ENCODE data around the gene POMGNT2. TPM values are rescaled to one million over a fixed set of nuclear protein-coding genes. Genes with fewer than 3 reads are reported as not detected.

POMGNT2 gene
- total RNA-seq, result 7.8 and 10.2 TPM in 2 replicates

DNA sequence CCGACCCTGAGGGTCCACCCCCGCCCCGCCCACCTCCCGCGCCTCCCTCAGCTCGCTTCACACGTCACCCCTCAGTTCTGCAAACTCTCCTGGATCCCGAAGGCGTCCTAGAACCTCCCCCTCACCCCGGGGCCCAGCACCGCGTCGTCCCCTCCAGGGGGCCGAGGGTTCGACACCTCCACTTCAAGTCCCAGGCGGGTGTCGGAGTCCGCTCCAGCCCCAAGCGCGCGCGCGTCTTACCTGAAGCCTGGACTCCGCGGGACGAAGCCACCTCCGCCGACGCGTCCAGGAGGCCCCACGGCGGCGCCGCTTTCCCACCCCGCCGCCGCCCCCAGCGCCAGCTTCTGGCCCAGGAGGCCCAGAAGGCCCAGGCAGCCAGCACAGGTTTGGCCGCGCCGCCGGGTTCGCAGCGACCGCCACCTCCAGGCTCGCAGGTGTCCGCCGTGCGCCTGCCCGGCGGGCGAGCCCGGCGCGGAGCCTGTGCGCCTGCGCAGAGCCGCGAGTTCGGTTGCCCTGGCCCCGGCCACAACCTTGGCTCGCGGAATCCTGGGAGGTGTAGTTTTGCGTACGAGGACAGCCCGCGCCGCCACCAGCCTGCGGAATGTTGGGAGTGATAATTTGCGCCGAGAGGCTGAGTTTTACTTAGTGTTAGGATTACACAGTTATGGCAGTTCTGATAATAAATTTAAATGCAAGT lies at the start of gene POMGNT2:
POMGNT2 (minus strand) TSS at position 484 of the 697 bp plus-strand sequence. CDS start 24,648 bp downstream, outside the sequence.

Other genes with a start within 250 kb of the POMGNT2 start
- gene CYP8B1, start 230.2 kb downstream of the POMGNT2 start, total RNA-seq, result not detected in 2 replicates
- 0.32 and 0.36 TPM in 2 replicates for gene ZNF662, start 199.9 kb downstream of the POMGNT2 start, total RNA-seq
- gene GASK1A, start 126.8 kb downstream of the POMGNT2 start, total RNA-seq, result under 0.01 TPM in 1 of 2 replicates, not detected in the other
- 14.7 and 17.1 TPM in 2 replicates for gene SNRK, start 180.5 kb upstream of the POMGNT2 start, total RNA-seq